ENCODE data around the gene CDSN.

GRCh38 chr6:31096656-31097055, 23.6 kb downstream of the CDSN start:
- TF ChIP-seq POLR2A (IDR thresholded peaks at IDR 0.05) (no peak), POLR2AphosphoS5 (IDR thresholded peaks at IDR 0.05) (no peak)
